Esophagus muscularis mucosa (tissue), 4 donors: ENCODE measurements around the gene VARS1. TPM values are rescaled to one million over a fixed set of nuclear protein-coding genes. Genes with fewer than 3 reads are reported as not detected.
A peak's percentile ranks its signal among the peaks of the same experiment; 100 is the strongest.

Source experiments
- DNase-seq: peaks from one replicate; pipeline ENCODE4 v3.0.0-alpha.2; 2017; ENCODE audit errors: extremely low spot score
- H3K27ac ChIP-seq, 4 donors: fragments of 200-600 bp; sonication (generic); replicated peaks in 1 of 4; 1 replicate in 3 of 4; 2 replicates in 1 of 4; pipeline ENCODE4 v1.5.1; 2016 to 2019; ENCODE audit warnings: mild to moderate bottlenecking in 1 of 4
- H3K27me3 ChIP-seq, 4 donors: fragments of 200-600 bp; sonication (generic); one replicate each; pipeline versions ENCODE4 v1.5.1 to v1.6.0; 2016 to 2019
- H3K36me3 ChIP-seq, 4 donors: fragments of 200-600 bp; sonication (generic); one replicate each; pipeline ENCODE4 v1.5.1; 2016 to 2019
- H3K4me1 ChIP-seq, 4 donors: fragments of 200-600 bp; sonication (generic); one replicate each; pipeline ENCODE4 v1.5.1; 2016 to 2019
- H3K4me3 ChIP-seq, 4 donors: fragments of 200-600 bp; sonication (generic); 1 replicate in 2 of 4; 2 replicates in 2 of 4; pipeline ENCODE4 v1.5.1; 2016 to 2019; ENCODE audit warnings: mild to moderate bottlenecking in 4 of 4, moderate library complexity in 1 of 4
- H3K9me3 ChIP-seq, 4 donors: fragments of 200-600 bp; sonication (generic); 1 replicate in 3 of 4; 2 replicates in 1 of 4; pipeline ENCODE4 v1.5.1; 2016 to 2019
- CTCF ChIP-seq, 3 experiments: fragments of 200-600 bp in 2 of 3; fragments of 450-650 bp in 1 of 3; sonication (generic) in 2 of 3; IDR thresholded peaks; one replicate each; pipeline ENCODE4 v1.5.1; 2017 to 2019; ENCODE audit warnings: antibody characterized with exemption in 3 of 3, mild to moderate bottlenecking in 2 of 3, moderate library complexity in 1 of 3
- EP300 ChIP-seq: sonication (generic); formaldehyde crosslinking; IDR thresholded peaks from one replicate; pipeline ENCODE4 v1.6.1; 2017; ENCODE audit warnings: antibody characterized with exemption
- POLR2A ChIP-seq: fragments of 450-650 bp; IDR thresholded peaks from one replicate; pipeline ENCODE4 v1.6.1; 2017; ENCODE audit warnings: antibody characterized with exemption, moderate library complexity, mild to moderate bottlenecking, low read depth
- POLR2AphosphoS5 ChIP-seq, 2 donors: sonication (generic); formaldehyde crosslinking; IDR thresholded peaks; one replicate each; pipeline ENCODE4 v1.6.1; 2017; ENCODE audit warnings: antibody characterized with exemption in 2 of 2
- WGBS: methylation state at CpG from one replicate; pipeline ENCODE4 v1.1.5; 2018; 5-methylcytosine and 5-hydroxymethylcytosine counted together
- intact Hi-C: fragments of 100-400 bp; cut with DNase I; formaldehyde crosslinking; loops from one replicate; pipeline ENCODE4 v1.15.1; 2023
- total RNA-seq, 4 donors: library from RNA; depleted of rRNA; stranded (reverse); fragments of >200 nt; gene quantifications; one replicate each; pipeline versions ENCODE4 v1.1.0 to v1.2.1, GENCODE V29; 2016

The VARS1 gene
- total RNA-seq, 4 donors from 2014 or later, result 25.0 to 53.2 (median 34.8) TPM

- Histone ChIP-seq H3K4me1 (peaks cover 10 to 18% (median 13%) of the 10 kb centered on the region in 4 donors), H3K9me3 (no peaks in the 10 kb centered on the region), H3K4me3 (no peak overlapping the region), H3K36me3 (peaks cover 36 to 55% (median 50%) of the 10 kb centered on the region in 4 donors), H3K27ac (no peak overlapping the region), H3K27me3 (no peaks in the 10 kb centered on the region)
- DNase-seq, result no peak
- intact Hi-C loops, result no loop called here
- no peak for TF ChIP-seq POLR2A
- TF ChIP-seq CTCF (IDR thresholded peaks at IDR 0.05), result no peak
- no peak for TF ChIP-seq EP300
- no peak for TF ChIP-seq POLR2AphosphoS5 (IDR thresholded peaks at IDR 0.05)
- 98% methylated on average over 4 of the region's 5 CpGs for WGBS
These were observed 17.4 kb downstream of the VARS1 start for GRCh38 chr6:31778193-31778592.

- TF ChIP-seq EP300 (no peak), POLR2A (no peak), CTCF (IDR thresholded peaks at IDR 0.05) (no peak), POLR2AphosphoS5 (IDR thresholded peaks at IDR 0.05) (no peak)
- intact Hi-C loops, result no loop called here
- H3K27me3 ChIP-seq, result no peaks in the 10 kb centered on the region
- WGBS, result 90% methylated on average over 2 of the region's 5 CpGs
- H3K36me3 ChIP-seq, result peaks cover 31 to 50% (median 44%) of the 10 kb centered on the region in 4 donors
- H3K4me3 ChIP-seq, result no peak overlapping the region
- H3K4me1 ChIP-seq, result peaks cover 12 to 22% (median 16%) of the 10 kb centered on the region in 4 donors
- peak overlapping the region in 1 of 4 donors; percentile 41 for H3K27ac ChIP-seq
- DNase-seq, result no peak
- no peaks in the 10 kb centered on the region for H3K9me3 ChIP-seq
These were observed 17.9 kb downstream of the VARS1 start for GRCh38 chr6:31777667-31778050.

GRCh38 chr6:31776989-31777666, 18.4 kb downstream of the VARS1 start, which contains the start of gene VWA7:
Gene VWA7 (minus strand): TSS chr6:31777328. CDS start chr6:31776779, 549 bp downstream.
- TF ChIP-seq POLR2AphosphoS5 (IDR thresholded peaks at IDR 0.05), result peak in 1 of 2 donors; percentile 22
- no peak for TF ChIP-seq CTCF (IDR thresholded peaks at IDR 0.05)
- peaks cover 25 to 44% (median 39%) of the 10 kb centered on the region in 4 donors for H3K36me3 ChIP-seq
- WGBS, result 19% methylated on average over 15 of the region's 15 CpGs
- no peak for DNase-seq
- H3K27me3 ChIP-seq, result no peaks in the 10 kb centered on the region
- H3K9me3 ChIP-seq, result no peaks in the 10 kb centered on the region
- peak within 1 kb of the TSS in 3 of 4 donors; percentile 28 to 41 (median 33) for H3K27ac ChIP-seq
- H3K4me1 ChIP-seq, result peaks cover 12 to 22% (median 16%) of the 10 kb centered on the region in 4 donors
- peak within 1 kb of the TSS in 3 of 4 donors; percentile 5 to 14 (median 9) for H3K4me3 ChIP-seq
- intact Hi-C loops, result no loop called here

- TF ChIP-seq EP300 (no peak), CTCF (IDR thresholded peaks at IDR 0.05) (no peak), POLR2AphosphoS5 (IDR thresholded peaks at IDR 0.05) (no peak), POLR2A (no peak)
- peak overlapping the region in 3 of 4 donors; percentile 28 to 41 (median 33) for H3K27ac ChIP-seq
- no peak for DNase-seq
- 46% methylated on average over 12 of the region's 14 CpGs for WGBS
- H3K4me1 ChIP-seq, result peaks cover 12 to 22% (median 16%) of the 10 kb centered on the region in 4 donors
- peaks cover 21 to 39% (median 33%) of the 10 kb centered on the region in 4 donors for H3K36me3 ChIP-seq
- no peaks in the 10 kb centered on the region for H3K27me3 ChIP-seq
- intact Hi-C loops, result no loop called here
- no peaks in the 10 kb centered on the region for H3K9me3 ChIP-seq
- peak overlapping the region in 2 of 4 donors; percentile 9 to 14 for H3K4me3 ChIP-seq
These were observed 19.0 kb downstream of the VARS1 start for GRCh38 chr6:31776485-31776988.
